Fibroblast of skin of left biceps (primary cell): ENCODE measurements around the gene MBNL1.

Source experiments
- DNase-seq, 2 experiments: peaks; one replicate each; pipeline ENCODE4 v3.0.0-alpha.2; 2013; ENCODE audit warnings: low read depth in 2 of 2

MBNL1 gene

DNA sequence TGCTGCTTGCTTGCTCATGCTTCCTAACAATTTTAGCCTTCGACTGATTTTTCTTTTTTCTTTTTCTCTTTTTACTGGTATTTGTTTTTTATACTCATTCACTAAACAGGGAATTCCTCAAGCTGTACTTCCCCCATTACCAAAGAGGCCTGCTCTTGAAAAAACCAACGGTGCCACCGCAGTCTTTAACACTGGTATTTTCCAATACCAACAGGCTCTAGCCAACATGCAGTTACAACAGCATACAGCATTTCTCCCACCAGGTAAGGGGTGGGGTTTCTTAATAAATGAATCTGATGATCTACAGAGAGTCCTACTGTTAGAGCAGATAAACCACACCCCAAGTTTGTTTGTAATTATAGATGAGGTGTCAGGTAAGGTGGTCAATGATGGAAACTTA lies 178.8 kb downstream of the MBNL1 start:
- DNase-seq = no peak

DNA sequence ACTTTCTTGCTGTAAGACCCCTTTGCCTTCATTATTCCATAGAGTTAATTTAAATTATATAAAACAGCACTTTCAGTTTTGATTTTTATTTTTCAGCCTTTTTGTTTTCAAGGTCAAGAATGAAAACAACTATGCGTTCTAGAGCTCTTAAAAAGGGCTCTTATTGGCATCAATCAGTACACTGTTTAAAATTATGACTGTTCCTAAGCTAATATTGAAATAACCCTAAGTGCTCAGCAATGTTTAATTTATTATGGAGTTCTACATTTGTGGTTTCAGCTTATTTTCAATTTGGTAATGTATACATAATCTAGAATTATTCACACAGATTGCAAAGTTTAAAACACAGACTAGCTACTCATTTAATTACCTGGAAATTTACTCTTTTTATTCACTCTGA lies 179.4 kb downstream of the MBNL1 start:
- no peak for DNase-seq

DNA sequence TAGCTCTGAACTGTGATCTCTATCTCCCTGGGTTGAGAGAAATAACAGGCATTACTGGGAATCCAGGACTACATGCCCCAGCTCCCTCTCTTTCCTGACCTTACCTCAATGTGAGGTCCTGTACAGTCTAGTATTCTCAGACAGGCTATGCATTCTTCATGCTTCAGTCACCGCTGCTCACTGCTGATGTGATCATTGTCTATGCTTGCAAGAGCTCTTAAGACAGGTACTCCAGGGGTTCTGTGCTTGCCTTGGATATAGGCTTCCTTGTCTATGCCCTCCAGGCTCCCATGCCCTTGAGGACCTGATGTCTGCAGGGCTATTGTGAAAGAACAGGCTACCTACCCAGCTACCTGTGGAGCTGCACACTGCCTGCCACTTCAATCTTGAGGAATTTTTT lies 183.6 kb downstream of the MBNL1 start:
- DNase-seq = no peak

GRCh38 chr3:152454076-152454875 lies 185.5 kb downstream of the MBNL1 start:
- no peak for DNase-seq

DNA sequence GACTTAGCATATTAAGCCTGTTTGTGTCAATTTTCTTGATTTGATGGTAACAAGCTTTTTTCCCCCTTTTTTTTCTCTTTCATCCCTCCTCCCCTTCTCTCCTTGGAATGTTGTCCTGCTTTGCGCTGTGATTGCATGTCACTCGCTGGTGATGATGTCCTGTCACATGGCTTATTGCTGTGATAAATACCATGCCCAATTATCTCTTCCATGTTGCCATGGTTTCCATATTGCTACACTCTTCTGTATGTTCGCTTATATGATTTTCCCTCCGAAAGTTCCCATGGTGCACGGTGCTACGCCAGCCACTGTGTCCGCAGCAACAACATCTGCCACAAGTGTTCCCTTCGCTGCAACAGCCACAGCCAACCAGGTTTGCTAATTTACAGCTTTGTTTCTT lies 187.3 kb downstream of the MBNL1 start:
- DNase-seq = no peak

DNA sequence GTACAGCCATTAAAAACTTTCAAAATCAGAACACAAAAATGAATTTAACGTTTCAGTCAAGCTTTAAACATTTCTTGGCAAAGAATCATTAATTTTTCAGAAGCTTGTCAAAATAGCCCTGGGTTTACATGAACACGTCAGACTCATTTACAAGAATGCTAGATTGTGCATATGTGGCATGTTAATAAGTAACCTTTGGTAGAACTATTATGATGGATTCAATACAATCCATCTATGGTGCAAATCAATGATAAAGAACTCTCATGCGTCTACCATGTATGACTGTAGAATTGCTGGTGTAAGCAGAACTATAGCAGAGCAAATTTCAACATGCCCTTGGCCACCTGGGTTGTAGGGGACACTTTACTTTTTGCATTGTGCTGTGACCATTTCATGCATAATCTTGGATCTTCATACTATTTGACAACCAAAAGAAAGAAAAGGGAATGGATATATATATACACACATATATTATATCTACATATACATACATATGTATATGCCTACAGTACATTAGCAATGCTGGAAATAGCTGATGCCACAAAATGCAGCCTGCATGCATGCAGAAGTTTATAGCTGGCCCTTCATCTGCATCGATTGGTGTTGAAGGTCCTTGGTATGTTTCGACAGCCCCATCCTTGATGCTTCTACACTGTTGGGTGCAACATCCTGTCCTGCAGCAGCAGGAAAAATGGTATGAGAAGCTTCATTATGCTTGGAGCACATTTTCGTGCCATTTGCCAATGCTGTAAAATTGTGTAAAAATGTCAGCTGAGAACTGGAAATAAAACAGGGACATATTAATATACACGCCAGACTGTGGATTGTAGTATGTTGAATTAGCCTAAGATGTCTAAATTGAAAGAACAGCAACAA lies 189.0 kb downstream of the MBNL1 start:
- DNase-seq = no peak

DNA sequence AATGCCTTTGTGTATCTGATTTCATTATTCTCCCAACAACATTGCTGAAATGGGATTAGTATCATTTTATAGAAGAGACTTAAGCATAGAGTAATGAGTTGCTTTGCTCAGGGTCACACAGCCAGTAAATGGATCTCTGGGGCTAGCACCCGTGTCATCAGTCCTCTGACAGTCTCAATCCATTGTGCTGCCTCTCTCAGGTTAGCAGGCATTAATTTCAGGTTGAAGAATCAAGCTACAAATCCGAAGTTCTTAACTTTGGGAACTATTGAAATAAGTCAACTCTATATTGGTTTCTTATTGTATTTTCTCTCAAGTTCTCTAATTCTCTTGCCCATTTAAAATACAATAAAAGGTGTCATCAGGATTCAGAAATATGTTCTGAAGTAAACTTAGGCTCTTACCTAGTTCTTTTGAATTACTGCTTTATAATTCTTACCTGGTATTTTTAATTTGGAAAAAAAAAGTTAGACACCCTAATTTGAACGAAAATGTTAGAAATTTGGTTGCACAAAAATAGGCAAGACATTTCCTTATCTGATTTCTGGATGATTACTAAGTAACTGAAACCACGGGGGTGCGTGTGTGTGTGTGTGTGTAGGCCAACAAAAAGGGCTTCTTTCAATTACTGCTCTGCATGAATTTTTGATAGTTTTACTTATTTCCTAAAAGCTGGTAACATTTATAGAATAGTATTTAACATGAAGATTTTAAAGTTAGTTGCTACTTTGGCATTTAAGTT lies 189.8 kb downstream of the MBNL1 start:
- peak; percentile 14 to 16 for DNase-seq

- peak; percentile 21 to 23 for DNase-seq
Measured at GRCh38 chr3:152459118-152459515, 190.4 kb downstream of the MBNL1 start.

GRCh38 chr3:152459572-152459971 lies 190.8 kb downstream of the MBNL1 start:
- peak in 1 of 2 experiments; percentile 2 for DNase-seq

DNA sequence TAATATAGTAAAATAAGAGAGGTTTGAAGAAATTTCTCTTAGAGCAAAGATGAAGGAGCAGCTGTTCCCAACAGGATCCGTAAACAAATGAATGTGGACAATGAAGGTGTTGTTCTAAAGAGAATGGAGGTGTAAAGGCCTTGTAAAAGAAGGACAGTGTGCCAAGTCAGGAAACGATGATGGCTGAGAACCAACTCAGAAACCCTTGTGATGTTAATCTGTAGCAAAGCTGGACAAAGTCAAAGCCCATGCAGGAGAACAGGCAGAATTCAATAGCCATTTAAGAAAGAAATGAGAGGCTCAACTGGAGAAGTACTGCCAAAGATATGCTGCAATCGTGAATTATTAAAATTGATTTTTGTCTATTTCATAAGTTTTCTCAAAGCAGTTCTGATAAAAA lies 192.2 kb downstream of the MBNL1 start:
- no peak for DNase-seq

GRCh38 chr3:152461460-152461859 lies 192.7 kb downstream of the MBNL1 start:
- DNase-seq = no peak

DNA sequence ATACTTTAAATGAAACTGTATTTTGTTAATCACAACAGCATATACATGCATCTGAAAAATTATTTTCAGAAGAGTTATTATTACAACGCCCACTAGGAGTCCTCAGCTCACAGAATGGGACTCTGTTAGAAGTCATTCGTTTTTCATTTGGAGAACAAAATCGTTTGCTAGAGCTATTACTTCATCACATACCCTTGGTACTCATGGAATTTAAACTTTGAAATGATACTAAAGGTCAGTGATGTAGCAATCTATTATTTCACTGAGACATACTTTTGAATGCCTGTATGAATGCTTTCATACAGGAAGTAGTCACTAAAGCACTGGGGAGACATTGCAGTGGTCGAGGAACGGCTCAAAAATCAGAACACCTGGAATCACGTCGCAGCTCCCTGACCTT lies 198.1 kb downstream of the MBNL1 start:
- peak; percentile 48 to 60 for DNase-seq

DNA sequence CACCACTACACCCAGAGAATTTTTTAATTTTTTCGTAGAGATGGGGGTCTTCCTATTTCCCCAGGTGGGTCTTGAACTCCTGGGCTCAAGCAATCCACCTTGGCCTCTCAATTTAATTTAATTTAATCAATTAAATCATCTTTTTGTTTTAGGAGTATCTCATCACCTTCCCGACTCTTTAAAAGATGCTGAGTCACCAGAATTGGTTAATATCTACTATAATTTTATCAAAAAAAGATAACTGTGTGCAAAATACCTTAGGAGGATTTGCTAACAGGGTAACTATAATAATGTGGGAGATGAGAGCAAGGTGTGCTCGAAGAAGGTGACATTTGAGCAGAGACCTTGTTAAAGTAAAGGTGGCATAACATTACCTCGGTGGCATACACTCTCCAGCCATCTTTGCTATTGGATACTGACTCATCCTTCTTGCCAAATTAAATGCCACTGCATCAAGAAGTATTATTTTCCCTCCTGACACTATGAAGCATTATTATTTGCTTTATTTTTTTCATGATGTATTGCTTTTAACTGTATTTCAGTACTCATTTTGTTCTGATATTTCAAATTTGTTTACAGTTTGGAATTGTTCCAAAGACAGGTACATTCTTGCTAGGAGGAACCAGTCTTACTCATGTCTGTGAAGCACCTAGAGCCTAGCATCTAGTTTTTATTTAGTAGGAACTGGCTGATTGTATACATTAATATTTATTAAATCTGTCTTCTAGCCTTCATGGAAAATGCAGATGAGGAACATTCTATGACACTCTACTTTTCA lies 200.7 kb downstream of the MBNL1 start:
- DNase-seq = no peak

DNA sequence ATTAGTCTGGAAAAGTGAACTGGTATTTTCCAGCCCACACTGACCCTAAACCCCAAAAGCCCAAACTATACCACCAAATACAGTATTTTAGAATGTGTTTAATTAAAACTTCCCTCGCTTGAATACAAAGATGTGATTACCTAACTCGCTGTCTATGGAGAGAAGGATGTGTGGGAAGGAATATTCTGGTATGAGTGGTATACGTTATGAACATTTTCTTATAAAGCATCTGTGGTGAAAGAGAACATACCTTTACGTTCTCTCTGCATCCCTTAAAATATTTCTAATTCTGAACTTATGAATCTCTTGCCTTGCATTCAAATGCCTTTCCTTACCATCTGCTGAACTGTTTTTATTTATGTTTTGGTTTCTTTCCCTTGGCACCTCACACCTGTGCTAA lies 201.4 kb downstream of the MBNL1 start:
- DNase-seq = no peak

- DNase-seq = no peak
Measured at GRCh38 chr3:152470893-152471292, 202.2 kb downstream of the MBNL1 start.

GRCh38 chr3:152471814-152472671 lies 203.3 kb downstream of the MBNL1 start:
- peak; percentile 17 to 21 for DNase-seq

- no peak for DNase-seq
Measured at GRCh38 chr3:152472672-152472954, 203.9 kb downstream of the MBNL1 start.

DNA sequence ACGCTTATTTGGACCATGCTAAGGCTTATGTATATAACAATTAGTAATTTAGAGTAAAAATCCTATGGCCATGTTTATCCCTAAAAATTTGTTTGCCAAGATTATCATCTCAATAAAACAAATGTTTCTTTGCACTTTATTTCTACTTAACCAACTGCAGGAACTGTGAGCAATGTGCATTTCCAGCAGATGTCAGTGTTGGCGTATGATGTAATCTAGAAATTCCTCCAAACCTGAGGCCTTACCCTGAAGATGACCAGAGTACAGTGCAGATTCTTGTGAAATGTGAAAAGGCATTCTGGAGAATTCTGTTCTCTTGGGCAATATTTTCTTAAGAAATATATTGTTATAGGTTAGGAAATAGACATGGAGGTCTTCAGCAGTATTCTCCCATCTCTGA lies 205.9 kb downstream of the MBNL1 start:
- DNase-seq = peak; percentile 43 to 45

DNA sequence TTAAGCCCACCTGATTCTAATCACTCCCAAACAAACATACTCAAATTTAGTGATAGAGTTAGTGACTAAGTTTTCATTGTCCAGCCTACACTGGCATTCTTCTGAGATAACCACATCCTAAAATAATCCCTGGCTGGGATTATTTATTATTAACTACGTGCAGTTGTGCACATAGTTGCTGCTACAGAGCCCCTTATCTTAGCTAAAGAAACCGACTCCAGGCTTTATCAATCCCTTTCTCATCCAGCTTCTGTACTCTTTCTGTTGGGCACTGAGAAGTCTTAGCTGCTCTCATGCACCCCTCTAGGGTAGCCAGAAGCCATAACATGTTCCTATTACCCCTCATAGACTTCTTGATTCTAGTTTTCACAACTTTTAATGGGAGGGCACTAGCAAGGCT lies 208.7 kb downstream of the MBNL1 start:
- no peak for DNase-seq

- DNase-seq = no peak
Measured at GRCh38 chr3:152480282-152480953, 211.7 kb downstream of the MBNL1 start.
